ENCODE results near the gene PRDM10. TPM values are rescaled to one million over a fixed set of nuclear protein-coding genes. Genes with fewer than 3 reads are reported as not detected.
"Not testable (repeated sequence)": the region's sequence is repeated elsewhere in the genome, so short reads cannot be mapped to it uniquely, and the experiment has no call there.

The PRDM10 gene
- total and polyA plus RNA-seq, 12 donors: 0.75 to 5.4 (median 3.5) TPM

DNA sequence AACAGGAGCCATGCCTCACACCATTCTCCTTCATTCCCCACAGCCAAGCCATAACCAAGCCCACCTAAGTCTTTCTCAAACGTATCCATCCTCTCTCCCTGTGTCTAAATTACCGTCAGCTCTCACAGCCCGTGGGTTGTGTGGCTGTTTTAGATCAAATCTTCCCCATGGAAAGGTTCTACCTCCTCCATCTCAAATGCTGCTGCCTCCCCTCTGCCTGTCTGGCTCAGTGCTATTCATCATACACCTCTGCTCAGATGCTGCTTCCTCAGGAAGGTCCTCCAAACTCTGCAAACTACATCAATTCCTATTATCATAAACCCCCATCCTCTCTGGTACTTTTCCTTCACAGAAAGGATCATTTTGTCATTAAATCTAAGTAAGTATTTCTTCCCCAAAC is 122.3 kb downstream of the PRDM10 start:
- no peak for DNase-seq
- no peaks in the 10 kb centered on the region for H3K9me3 ChIP-seq
- no peak overlapping the region for H3K27ac ChIP-seq
- no peaks in the 10 kb centered on the region for H3K4me1 ChIP-seq
- no peaks in the 10 kb centered on the region for H3K27me3 ChIP-seq
- TF ChIP-seq, protein P1, sequence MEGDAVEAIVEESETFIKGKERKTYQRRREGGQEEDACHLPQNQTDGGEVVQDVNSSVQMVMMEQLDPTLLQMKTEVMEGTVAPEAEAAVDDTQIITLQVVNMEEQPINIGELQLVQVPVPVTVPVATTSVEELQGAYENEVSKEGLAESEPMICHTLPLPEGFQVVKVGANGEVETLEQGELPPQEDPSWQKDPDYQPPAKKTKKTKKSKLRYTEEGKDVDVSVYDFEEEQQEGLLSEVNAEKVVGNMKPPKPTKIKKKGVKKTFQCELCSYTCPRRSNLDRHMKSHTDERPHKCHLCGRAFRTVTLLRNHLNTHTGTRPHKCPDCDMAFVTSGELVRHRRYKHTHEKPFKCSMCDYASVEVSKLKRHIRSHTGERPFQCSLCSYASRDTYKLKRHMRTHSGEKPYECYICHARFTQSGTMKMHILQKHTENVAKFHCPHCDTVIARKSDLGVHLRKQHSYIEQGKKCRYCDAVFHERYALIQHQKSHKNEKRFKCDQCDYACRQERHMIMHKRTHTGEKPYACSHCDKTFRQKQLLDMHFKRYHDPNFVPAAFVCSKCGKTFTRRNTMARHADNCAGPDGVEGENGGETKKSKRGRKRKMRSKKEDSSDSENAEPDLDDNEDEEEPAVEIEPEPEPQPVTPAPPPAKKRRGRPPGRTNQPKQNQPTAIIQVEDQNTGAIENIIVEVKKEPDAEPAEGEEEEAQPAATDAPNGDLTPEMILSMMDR (IDR thresholded peaks at IDR 0.05): no peak
- ATAC-seq: no peak
- 90 to 93% methylated on average over 3 of the region's 3 CpGs for WGBS, 2 donors
- H3K36me3 ChIP-seq: peaks cover 0 to 100% (median 82%) of the 10 kb centered on the region in 9 donors
- intact Hi-C loops (cut with DNase I): no loop called here
- no peak overlapping the region for H3K4me3 ChIP-seq

- no peaks in the 10 kb centered on the region for H3K9me3 ChIP-seq
- DNase-seq: no peak
- peaks cover 0 to 4% (median 0%) of the 10 kb centered on the region in 9 donors for H3K4me1 ChIP-seq
- H3K27me3 ChIP-seq: no peaks in the 10 kb centered on the region
- TF ChIP-seq, protein P1 (IDR thresholded peaks at IDR 0.05): no peak
- ATAC-seq: peak in 3 of 8 donors; percentile 41 to 55 (median 48)
- no peak overlapping the region for H3K27ac ChIP-seq
- H3K4me3 ChIP-seq: no peak overlapping the region
- intact Hi-C loops (cut with DNase I): no loop called here
- 32 to 54% methylated on average over 7 of the region's 7 CpGs for WGBS, 2 donors
- peaks cover 0 to 100% (median 68%) of the 10 kb centered on the region in 9 donors for H3K36me3 ChIP-seq
Observed at GRCh38 chr11:129871914-129872313, 130.7 kb downstream of the PRDM10 start.

DNA sequence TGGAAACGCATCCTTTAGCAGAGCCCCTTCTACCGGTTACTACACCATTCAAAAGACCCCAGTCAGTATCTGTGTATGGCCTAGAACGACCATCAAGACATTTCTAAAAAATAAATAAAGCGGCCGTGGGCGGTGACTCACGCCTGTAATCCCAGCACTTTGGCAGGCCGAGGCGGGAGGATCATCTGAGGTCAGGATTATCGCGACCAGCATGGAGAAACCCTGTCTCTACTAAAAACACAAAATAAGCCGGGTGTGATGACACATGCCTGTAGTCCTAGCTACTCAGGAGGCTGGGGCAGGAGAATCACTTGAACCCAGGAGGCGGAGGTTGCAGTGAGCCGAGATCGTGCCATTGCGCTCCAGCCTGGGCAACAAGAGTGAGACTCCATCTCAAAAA is 134.0 kb downstream of the PRDM10 start:
- peaks cover 0 to 100% (median 66%) of the 10 kb centered on the region in 9 donors for H3K36me3 ChIP-seq
- WGBS, 2 donors: 91 to 92% methylated on average over 16 of the region's 16 CpGs
- H3K27me3 ChIP-seq; H3K9me3 ChIP-seq; H3K27ac ChIP-seq; DNase-seq; ATAC-seq; intact Hi-C loops (cut with DNase I); H3K4me3 ChIP-seq: not testable (repeated sequence)
- H3K4me1 ChIP-seq: peaks cover 0 to 13% (median 0%) of the 10 kb centered on the region in 9 donors

DNA sequence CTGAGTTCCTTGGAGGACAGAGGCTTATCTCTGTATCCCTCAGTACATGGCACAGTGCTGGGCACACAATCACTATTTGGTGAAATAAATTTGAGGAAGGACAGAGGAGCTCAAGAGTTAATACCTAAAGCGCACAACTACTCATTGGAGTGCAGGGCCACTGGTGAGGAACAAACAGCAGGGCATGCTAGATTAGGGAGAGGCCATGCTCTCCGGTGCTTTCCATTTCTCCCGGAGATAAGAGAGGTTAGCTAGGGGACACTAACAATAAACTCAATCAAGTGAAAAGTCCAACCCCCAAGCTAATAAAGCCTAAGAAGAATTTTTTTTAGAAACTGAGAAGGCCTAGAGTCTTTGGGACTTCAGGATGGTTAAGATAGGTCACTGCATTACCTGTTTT is 136.3 kb downstream of the PRDM10 start:
- DNase-seq (no peak), ATAC-seq (peak in 4 of 8 donors; percentile 15 to 49 (median 31))
- Histone ChIP-seq H3K9me3 (no peaks in the 10 kb centered on the region), H3K27ac (no peak overlapping the region), H3K4me3 (no peak overlapping the region), H3K27me3 (no peaks in the 10 kb centered on the region), H3K4me1 (peaks cover 0 to 24% (median 10%) of the 10 kb centered on the region in 9 donors), H3K36me3 (peaks cover 0 to 98% (median 50%) of the 10 kb centered on the region in 9 donors)
- TF ChIP-seq, protein P1 (IDR thresholded peaks at IDR 0.05): no peak
- intact Hi-C loops (cut with DNase I): no loop called here
- WGBS, 2 donors: 52 to 57% methylated on average over 3 of the region's 3 CpGs

DNA sequence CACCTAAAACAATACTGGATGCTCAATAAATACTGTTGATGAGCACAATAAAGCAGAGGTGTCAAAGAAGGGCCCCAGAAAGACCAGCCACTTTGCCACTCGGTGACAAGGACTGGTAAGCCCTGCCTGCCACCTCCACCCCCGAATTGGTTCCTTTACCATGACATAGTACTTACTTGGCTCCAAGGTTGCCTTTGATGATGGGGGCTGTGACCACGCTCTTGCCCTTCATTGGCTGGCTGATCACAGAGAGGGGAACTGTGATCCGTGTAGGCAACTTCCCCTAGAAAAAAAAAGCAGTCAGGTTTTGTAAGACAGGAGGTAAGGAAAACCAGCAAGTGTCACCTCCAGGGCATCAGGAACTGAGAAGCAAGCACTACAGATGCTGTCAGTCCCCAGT is 136.9 kb downstream of the PRDM10 start:
- no peak for ATAC-seq
- TF ChIP-seq, protein P1 (IDR thresholded peaks at IDR 0.05): no peak
- H3K4me3 ChIP-seq: no peak overlapping the region
- intact Hi-C loops (cut with DNase I): no loop called here
- no peaks in the 10 kb centered on the region for H3K27me3 ChIP-seq
- no peak overlapping the region for H3K27ac ChIP-seq
- H3K4me1 ChIP-seq: peaks cover 0 to 29% (median 10%) of the 10 kb centered on the region in 9 donors
- 73 to 81% methylated on average over 4 of the region's 4 CpGs for WGBS, 2 donors
- no peaks in the 10 kb centered on the region for H3K9me3 ChIP-seq
- no peak for DNase-seq
- peaks cover 0 to 98% (median 50%) of the 10 kb centered on the region in 9 donors for H3K36me3 ChIP-seq

All from heart right ventricle (tissue), 16 donors.